Measurements from ENCODE around the gene RGS1. TPM values are rescaled to one million over a fixed set of nuclear protein-coding genes. Genes with fewer than 3 reads are reported as not detected.

RGS1 gene
- total RNA-seq, 4 donors from 2014 or later = 38.5 to 160 (median 49.8) TPM

GRCh38 chr1:192566657-192567056, 8.9 kb upstream of the RGS1 start:
- intact Hi-C loops (cut with DNase I; ENCODE audit: low total_unique reads) (no loop called here), in situ Hi-C loops (cut with MboI; ENCODE audit: low pct_ligation_motif_present in 1 of 4, low pct_unique_long_range_greater_than_20kb in 1 of 4, low sequenced_read_pairs in 3 of 4) (no loop called here)
- no peak for TF ChIP-seq CTCF (IDR thresholded peaks at IDR 0.05)
- no peak for TF ChIP-seq EP300 (IDR thresholded peaks at IDR 0.05; ENCODE audit: low read depth)
- TF ChIP-seq POLR2AphosphoS5 (IDR thresholded peaks at IDR 0.05) = no peak
- no peak for TF ChIP-seq POLR2A (IDR thresholded peaks at IDR 0.05)
- no peak for DNase-seq
- H3K4me3 ChIP-seq = no peak overlapping the region
- WGBS, 2 donors (ENCODE audit: low coverage in 1 of 2) = 84 to 100% methylated on average over 2 to 3 of the region's 3 CpGs
- H3K4me1 ChIP-seq = no peaks in the 10 kb centered on the region
- no peak overlapping the region for H3K27ac ChIP-seq
- no peaks in the 10 kb centered on the region for H3K9me3 ChIP-seq
- no peaks in the 10 kb centered on the region for H3K36me3 ChIP-seq
- H3K27me3 ChIP-seq = no peaks in the 10 kb centered on the region

DNA sequence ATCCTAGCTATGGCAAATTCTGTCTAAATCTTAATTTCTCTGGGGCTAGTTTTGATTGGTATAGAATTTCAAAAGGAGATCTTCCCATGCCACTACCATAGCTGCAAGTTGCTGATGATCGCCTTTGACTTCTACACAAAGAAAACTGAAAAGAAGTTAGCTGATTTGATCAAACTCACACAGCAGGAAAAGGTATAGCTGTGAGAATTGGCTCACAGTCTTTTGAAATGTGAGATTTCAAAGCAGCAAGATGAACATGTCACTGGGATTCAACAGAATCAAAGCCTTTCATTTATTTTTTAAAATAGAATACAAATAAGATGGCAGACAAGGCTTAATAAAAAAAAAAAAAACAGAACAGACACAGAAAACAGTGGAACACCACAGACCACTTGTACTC, 7.5 kb upstream of the RGS1 start:
- Histone ChIP-seq H3K27ac (no peak overlapping the region), H3K4me3 (no peak overlapping the region), H3K36me3 (no peaks in the 10 kb centered on the region), H3K9me3 (no peaks in the 10 kb centered on the region), H3K27me3 (no peaks in the 10 kb centered on the region), H3K4me1 (peaks cover 0 to under 1% (median 0%) of the 10 kb centered on the region in 4 donors)
- intact Hi-C loops (cut with DNase I; ENCODE audit: low total_unique reads) (no loop called here), in situ Hi-C loops (cut with MboI; ENCODE audit: low pct_ligation_motif_present in 1 of 4, low pct_unique_long_range_greater_than_20kb in 1 of 4, low sequenced_read_pairs in 3 of 4) (no loop called here)
- WGBS, 2 donors (ENCODE audit: low coverage in 1 of 2) = 83 to 92% methylated on average over 1 of the region's 1 CpG
- no peak for DNase-seq
- TF ChIP-seq POLR2A (IDR thresholded peaks at IDR 0.05) (no peak), EP300 (IDR thresholded peaks at IDR 0.05; ENCODE audit: low read depth) (no peak), POLR2AphosphoS5 (IDR thresholded peaks at IDR 0.05) (no peak), CTCF (IDR thresholded peaks at IDR 0.05) (no peak)

DNA sequence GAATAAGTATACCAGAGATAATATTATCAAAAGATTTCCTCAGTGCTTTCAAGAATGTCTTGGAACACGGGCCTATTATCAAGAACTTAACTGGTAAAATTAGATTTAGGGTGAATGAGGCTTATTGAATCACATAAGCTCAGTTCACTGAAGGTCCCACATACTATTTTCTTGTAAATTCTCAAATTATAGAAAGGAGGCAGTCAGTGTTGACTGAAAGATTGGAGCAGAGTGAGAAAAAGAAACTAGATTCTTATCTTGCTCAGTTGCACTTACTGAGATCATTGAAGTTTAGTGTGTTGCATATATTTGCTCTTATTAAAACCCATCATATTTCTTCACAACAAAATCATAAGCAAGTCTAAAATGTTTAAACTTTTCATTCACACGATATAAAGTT, 3.9 kb upstream of the RGS1 start:
- Histone ChIP-seq H3K4me3 (no peak overlapping the region), H3K27ac (no peak overlapping the region), H3K36me3 (no peaks in the 10 kb centered on the region), H3K9me3 (no peaks in the 10 kb centered on the region), H3K27me3 (no peaks in the 10 kb centered on the region), H3K4me1 (peaks cover 0 to 19% (median 4%) of the 10 kb centered on the region in 4 donors)
- WGBS, 2 donors (ENCODE audit: low coverage in 1 of 2) = 82 to 85% methylated on average over 2 of the region's 2 CpGs
- intact Hi-C loops (cut with DNase I; ENCODE audit: low total_unique reads) = no loop called here
- no peak for DNase-seq
- in situ Hi-C loops (cut with MboI; ENCODE audit: low pct_ligation_motif_present in 1 of 4, low pct_unique_long_range_greater_than_20kb in 1 of 4, low sequenced_read_pairs in 3 of 4) = no loop called here
- TF ChIP-seq CTCF (IDR thresholded peaks at IDR 0.05) (no peak), POLR2A (IDR thresholded peaks at IDR 0.05) (no peak), EP300 (IDR thresholded peaks at IDR 0.05; ENCODE audit: low read depth) (no peak), POLR2AphosphoS5 (IDR thresholded peaks at IDR 0.05) (no peak)

- no peak overlapping the region for H3K4me3 ChIP-seq
- intact Hi-C loops (cut with DNase I; ENCODE audit: low total_unique reads) (no loop called here), in situ Hi-C loops (cut with MboI; ENCODE audit: low pct_ligation_motif_present in 1 of 4, low pct_unique_long_range_greater_than_20kb in 1 of 4, low sequenced_read_pairs in 3 of 4) (no loop called here)
- no peaks in the 10 kb centered on the region for H3K9me3 ChIP-seq
- DNase-seq = no peak
- TF ChIP-seq CTCF (IDR thresholded peaks at IDR 0.05) (no peak), EP300 (IDR thresholded peaks at IDR 0.05; ENCODE audit: low read depth) (no peak), POLR2A (IDR thresholded peaks at IDR 0.05) (no peak), POLR2AphosphoS5 (IDR thresholded peaks at IDR 0.05) (no peak)
- 79 to 100% methylated on average over 1 of the region's 1 CpG for WGBS, 2 donors (ENCODE audit: low coverage in 1 of 2)
- peak overlapping the region; percentile 20 to 72 (median 58) for H3K27ac ChIP-seq
- H3K27me3 ChIP-seq = no peaks in the 10 kb centered on the region
- no peaks in the 10 kb centered on the region for H3K36me3 ChIP-seq
- peaks cover 0 to 20% (median 4%) of the 10 kb centered on the region in 4 donors for H3K4me1 ChIP-seq
Observed at GRCh38 chr1:192573499-192573898, 2.1 kb upstream of the RGS1 start.

All from transverse colon (tissue), 4 donors.